Activated CD8-positive, alpha-beta memory T cell treated with anti-CD3 and anti-CD28 coated beads, Interleukin-2, amount 50 U/mL, for 48 hours (primary cell): Measurements from ENCODE around the gene ITGA6.

Source experiments
- DNase-seq: peaks from one replicate; pipeline ENCODE4 v3.0.0-alpha.2; 2020

ITGA6 gene

DNA sequence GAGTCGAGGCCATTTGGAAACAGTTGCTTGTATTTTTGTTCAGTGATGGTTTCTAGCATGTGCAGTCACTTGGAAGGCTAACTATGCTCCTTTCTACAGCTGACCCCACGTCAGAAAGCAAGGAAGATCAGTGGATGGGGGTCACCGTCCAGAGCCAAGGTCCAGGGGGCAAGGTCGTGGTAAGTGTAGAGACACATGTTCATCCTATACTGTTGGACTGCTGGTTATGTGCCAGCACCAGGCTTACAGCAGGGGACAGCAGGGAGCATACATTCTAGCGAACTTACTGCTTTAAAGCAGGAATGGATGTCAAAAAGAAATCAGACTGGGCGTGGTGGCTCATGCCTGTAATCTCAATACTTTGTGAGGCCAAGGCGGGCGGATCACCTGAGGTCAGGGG, 40.0 kb downstream of the ITGA6 start:
- no peak for DNase-seq

DNA sequence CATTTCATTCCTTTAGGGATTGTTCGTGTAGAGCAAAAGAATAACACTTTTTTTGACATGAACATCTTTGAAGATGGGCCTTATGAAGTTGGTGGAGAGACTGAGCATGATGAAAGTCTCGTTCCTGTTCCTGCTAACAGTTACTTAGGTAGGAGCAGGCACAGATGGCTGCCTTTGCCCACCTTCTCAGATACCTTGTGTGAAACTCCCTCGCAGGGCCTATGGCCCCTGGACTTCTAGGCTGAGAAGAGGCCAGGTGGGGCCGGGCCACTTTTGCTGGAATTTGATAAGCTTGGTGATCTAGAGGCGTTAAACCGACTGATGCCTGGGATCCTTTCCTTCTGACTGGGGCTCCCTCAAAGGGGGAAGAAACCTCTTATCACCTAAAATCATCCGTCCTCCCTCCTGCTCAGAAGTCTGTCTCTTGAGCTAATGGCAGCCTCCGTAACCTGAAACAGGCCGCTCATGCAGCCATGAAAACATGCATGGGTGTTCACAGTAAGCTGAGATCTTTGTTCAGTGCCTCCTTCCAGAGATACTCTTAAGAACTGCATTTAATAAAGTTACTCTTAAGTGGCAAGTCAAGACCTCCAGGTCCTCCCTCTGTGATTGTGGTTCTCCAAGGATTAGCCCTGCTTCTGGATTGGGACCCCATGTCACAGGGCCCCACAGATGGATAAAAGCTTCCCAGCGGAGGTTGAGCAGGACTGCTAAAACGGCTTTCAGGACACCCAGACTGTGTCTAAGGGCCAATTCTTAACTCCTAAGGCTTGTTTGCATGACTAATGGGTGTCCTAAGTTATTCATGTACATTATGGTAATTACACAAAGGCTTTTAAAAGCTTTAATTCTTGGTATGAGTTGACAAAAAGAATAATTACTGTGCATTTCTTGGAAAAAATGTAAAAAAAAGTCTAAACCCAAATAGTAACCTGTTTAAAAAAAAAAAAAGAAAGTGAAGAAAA, 43.9 kb downstream of the ITGA6 start:
- DNase-seq = no peak

DNA sequence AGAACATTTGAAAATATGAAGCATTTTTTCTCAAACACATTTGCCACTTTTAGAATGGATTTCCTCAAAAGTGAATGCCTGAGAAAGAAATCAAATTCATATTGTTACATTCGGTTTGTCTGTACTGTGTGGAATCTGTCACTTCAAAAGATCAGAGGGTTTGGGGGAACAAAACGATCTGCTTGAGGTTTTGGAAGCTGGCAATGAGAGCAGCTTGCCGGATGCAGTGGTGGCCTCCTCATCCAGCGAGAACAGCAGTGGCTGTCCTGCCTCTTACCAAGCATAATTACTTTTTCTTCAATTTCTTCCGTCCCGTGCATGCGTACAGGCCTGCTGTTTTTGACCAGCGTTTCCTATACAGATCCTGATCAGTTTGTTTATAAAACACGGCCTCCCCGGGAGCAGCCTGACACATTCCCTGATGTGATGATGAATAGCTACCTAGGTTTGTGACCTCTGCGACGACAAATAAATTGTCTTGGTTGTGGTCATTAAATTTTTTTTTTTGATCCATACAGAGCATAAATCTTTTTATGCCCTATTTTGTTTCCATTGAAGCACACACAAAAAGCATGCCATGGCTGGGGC, 45.2 kb downstream of the ITGA6 start:
- DNase-seq = no peak

DNA sequence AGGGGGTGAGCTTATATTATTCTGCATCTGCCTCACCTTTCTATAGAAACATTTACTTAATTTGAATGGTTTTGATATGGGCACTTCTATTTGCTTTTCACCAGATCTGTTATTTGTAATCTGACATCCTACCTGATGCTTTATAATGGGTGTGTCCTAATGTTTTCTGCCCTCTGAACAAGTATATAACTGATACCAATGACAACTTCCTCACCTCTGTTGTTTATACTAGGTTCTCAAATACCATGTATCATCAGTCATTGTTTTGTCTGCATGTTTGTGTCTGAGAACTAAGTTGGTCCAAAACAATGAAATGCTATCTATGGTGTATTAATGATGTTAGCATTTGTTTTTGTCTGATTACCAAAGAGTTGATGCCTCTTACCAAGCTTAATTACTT, 45.8 kb downstream of the ITGA6 start:
- no peak for DNase-seq

DNA sequence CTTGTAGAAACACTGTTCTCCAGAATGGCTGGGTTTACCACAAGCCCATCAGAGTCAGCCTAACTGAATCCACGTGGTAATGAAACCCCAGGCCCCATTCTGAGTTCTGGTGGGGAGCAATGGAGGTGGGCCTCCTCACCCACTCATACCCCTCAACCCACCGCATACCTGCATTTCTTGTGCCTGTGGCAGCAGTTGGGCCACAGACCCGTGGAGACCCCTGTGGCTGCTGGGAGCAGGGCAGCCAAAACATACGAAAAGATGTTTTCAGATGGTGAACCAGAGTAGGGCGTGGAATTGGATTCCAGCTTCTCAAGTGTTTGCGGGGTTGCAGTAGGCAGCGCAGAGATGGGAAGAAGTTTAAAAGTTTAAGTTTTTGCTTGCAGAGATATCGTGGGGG, 51.0 kb downstream of the ITGA6 start:
- DNase-seq = no peak

DNA sequence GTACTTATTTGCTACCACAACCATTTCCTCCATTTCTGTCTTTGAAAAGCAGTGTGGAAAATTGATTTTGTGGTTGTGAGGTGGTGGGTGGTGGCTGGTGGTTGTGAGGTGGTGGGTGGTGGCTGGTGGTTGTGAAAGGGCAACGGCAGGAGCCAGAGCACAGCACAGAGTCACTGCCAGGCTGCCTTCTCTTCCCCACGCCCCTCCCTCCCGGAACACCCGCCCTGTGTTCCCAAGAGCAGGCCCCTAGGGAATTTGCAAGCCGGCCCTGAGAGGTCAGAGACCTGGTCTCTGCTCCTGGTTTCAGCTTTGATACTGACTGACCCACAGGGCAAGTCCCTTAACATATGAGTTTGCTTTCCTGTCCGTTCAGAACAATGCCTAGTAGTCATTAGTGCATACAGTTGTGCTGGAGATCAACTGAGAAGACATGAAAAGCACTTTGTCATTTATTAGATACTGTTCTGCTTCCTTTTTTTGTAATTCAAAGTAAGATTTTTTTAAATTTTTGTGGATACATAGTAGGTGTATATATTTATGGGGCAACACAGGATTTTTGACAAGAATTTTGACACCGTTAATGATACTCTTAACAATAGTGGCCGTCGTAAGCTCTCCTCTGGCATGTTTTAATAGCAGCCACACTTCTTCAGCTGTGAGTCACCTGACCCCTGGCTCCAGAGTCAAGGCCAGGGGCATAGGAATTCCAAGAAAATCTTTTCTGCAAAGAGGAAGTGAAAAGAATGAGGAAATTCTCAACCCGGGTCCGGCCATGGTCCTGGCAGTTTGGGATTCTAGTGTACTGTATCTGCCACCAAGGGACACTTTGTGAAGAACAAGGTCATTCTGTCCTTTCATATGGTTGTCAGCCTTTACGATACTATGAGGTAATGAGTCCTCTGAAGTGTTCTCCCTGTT, 53.2 kb downstream of the ITGA6 start:
- DNase-seq = no peak

DNA sequence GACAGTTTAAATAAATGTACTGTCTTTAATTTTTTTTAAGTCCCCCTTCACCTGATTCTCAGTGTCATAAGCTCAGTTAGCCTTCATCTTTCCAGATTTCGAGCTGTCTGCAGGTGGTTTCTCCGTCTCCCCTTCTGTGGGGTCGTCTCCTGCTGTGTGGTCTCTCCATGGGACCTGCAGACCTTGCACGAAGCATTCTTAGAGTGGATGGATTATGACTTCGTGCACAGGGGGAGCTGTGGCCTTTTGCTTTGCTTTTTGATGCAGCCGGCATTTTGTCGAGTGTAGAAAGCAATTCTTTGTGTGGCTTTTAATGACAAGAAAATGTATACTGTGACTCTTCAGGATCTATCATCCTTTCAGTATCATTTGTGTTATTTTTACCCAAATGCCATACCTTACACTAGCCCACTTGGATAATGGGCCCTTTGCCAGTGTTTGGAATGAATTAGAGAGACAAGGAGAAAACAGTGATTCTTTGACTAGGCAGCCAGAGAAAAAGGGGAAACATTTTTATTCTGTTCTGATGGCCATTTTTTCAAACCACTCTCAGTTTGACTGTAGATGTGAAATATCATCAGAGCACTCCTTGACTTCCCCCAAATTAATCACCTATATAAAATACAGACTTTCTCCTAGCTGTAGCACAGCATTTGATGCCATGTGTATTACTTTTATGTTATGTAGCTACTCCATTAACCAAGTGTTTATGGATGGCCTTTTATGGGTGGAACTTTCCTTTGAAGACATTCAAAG, 54.3 kb downstream of the ITGA6 start:
- no peak for DNase-seq

DNA sequence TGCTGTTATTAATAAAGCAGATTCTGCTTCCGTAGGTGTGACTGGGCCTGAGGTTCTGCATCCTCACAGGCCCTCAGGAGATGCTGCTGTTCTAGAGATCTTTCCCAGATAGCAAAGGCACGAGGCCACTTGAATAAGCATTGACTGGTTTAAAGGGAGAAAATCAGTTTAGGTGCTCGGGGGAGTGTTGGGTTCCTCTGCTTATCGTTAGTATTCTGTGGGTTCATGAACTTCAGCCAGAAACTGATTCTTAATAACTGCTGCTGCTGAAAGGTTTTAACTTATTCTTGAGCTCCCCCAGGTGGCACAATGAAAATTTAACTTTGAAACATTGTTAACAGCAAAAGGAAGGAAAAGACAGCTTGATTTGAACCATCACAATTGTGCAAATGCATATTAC, 56.9 kb downstream of the ITGA6 start:
- no peak for DNase-seq

DNA sequence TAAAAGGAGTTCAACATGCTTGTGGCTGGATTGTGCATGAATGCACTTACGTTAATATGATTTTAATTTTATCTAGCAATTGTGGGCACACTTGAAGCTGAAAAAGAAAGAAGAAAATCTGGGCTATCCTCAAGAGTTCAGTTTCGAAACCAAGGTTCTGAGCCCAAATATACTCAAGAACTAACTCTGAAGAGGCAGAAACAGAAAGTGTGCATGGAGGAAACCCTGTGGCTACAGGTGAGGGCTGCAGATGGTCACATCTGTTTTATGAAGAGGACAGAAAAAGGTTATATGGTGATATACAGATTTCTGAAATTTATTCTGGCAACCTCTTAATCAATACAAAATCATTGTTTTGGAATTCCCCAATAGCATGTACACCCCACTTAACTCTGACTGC, 57.3 kb downstream of the ITGA6 start:
- DNase-seq = no peak

DNA sequence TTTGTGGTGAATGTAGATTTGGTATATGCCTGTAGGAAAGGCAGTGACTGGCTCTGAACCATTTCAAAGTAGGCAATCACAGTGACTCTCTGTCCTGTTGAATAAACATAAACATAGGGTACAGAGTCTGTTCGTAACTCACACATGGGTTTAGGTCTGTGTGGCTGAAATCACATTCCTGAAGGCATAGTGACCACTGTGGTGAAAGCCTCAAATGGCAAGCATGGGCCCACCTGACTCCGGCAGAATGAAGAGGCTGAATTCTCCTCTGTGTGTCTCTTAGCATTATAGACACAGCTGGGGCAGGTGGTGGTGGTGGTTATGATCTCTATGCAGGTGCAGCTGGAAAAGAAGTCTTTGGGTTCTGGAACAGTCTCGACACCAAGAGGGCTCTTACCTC, 61.2 kb downstream of the ITGA6 start:
- no peak for DNase-seq

DNA sequence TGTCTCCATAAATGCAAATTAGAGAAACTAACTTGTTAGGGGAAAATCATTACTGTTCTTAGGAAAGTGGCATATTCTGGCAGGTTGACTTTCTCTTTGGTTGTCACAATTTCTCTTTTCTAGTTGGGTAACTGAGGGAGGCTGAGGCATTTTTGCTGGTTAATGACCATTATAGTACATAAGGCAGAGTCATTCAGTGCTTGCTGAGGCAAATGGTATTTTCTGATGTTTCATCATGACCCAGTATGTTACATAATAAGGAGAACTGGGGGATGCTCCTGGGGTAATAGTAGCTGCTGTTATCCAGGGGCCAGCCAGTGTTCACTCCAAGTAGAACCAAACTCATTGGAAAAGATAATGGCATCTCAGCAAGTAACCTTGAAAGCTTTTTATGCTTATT, 62.3 kb downstream of the ITGA6 start:
- no peak for DNase-seq

DNA sequence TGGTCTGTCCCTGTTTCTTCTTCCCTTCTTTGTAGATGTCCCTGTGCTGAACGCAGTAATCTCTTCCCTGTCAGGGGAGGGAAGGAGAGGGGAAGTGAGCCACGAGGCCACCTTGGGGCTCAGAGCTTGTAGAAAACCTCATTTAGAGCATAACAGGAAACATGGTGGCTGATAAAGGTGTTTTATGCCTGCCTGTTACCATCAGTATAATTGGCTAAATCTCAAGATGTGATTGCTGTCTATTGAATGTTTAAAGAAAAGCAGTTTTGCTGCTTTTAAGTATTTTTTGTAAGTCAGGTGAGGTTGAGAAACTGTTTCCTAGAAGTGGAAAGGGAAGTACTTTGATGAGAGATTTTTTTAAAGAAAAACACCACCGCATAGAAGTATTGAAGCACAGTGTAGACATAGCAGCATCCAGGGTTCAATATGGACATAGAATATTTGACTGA, 68.8 kb downstream of the ITGA6 start:
- no peak for DNase-seq

DNA sequence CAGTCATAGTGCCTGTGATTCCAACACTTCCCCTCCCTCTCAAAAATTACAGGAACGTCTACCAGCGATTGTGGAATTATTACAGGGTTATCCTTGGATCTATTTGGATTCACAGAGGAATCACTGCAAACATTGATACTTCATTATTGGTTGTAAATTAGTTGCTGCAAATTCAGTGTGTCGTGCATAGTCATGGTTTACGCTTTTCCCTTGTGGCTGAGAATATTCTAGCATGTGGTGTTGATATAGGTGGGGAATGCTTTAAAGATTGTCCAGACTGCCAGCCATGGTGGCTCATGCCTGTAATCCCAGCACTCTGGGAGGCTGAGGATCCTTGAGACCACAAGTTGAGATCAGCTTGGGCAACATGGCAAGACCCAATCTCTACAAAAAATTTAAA, 79.8 kb downstream of the ITGA6 start:
- no peak for DNase-seq

DNA sequence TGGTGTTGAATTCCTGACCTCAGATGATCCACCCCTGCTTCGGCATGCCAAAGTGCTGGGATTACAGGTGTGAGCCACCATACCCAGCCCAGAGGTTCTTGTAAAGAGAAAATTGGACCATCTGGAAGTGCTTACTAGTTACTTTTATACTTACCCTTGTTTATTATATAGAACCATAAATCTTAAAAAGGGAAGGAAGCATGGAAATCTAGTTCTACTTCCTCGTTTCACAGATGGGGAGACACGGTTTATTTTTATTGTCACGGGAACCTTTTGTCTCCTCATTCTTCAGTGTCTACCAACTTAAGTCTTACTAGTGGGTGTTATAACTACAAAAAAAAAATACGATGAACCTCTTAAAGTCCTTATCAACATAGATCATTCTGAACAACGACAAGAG, 82.7 kb downstream of the ITGA6 start:
- DNase-seq = no peak

DNA sequence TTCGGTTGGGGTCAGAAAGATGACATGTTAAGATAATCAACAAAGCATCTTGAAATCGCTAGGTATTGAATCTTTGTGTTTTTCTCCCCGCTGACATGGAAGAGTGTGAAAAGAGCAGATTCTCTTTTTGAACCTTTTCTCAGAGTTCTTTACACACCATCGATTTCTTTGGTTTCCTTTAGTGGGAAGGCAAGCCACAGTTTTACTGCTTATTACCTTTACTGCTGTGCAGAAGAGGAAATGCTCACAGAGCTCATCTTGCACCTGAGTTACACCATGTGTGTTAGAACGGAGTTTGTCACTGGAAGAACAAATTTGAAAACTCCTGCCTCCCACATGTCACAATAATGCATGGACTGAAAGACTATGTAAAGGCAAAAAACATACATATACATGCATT, 83.2 kb downstream of the ITGA6 start:
- no peak for DNase-seq

DNA sequence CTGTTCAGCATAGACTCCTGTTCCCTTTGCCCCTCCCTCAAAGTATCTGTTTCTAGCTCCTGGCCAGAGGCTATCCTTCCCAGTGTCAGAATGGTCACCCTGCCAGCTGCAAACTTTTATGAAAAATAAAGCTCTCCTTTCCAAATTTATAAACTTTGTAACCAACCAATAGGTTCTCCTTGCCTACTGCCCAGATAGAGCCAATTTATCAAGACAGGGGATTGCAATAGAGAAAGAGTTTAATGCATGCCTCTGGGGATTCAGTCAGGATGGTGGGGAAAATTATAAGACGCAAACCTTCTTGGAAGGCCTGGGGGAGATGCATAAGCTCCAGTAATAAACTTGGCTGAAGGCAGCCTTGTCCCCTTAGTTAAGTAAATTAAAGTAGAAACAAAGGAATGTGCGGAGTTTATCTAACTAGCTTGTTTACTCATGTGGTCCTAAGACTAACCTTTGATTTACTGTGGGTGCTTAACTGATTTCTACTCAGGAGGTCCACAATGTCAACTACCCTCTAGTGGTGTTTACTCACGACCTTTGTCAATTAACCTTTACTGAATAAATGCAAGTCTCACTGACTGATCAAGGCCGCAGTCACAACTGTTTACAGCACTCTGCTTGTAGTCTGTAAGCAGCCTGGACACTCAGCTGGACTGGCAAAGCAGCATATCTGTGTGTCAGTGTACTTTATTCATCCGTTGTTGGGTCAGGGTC, 85.6 kb downstream of the ITGA6 start:
- no peak for DNase-seq

DNA sequence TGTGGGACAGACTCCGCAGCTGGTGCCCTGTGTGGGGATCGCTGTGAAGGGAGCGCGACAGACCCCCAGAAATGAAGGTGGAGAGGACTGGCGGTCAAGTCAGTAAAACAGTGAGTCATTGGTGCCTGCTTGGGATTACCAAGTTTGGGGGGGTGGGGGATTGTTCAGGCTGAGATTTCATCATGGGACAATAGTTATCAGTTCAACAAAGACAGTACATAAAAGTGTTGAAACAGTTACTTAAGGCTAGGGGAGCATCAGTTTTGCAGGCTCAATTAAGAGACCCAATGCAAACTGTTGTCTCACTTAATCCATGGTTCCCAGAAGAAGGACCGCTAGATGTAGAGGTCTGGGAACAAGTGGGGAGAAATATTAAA, 86.1 kb downstream of the ITGA6 start:
- DNase-seq = no peak

DNA sequence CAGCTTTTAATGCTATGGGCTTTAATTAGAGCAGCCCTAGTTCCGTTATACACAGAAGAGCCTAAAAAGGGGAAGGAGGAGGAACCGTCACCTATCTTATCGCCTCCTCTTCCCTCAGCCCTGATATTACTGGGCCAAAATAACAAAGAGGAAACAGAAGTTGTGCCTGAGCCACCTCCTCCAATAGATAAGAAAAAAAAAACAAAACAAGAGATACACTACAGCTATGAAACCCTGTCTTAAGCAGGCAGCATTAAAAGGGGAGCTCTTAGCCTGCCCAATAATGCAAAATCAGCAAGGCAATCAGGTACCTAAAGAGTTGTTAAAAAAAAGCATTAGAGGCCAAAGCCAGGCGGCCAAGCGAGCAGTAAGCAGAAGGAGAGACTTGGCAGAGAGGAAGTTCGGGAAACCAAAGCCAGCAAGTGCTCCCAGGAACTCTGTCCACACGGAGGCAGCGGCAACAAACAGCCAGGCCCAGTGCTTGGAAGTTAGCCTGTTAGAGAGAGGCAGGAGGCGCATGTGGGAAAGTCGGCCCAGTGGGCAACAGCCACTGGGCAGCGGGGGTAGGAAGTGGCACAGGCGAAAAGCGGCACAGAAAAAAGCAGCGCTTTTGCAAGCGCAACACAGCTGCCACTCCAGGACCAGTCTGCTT, 86.7 kb downstream of the ITGA6 start:
- DNase-seq = no peak

DNA sequence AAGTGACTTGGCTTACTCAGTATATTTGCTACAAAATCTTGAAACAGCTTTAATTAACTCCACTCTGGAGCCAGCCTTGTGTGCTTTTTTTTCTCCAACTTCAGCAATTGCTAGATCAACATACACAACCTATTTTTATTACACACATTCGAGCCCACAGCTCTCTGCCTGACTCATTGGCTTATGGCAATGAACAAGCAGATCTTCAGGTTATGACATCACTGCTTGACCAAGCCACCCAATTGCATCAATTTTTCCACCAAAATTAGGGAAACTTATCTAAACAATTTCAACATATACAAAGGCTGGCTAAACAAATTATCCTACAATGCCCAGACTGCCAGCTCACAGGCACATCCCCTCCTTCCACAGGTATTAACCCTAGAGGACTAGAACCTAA, 88.9 kb downstream of the ITGA6 start:
- DNase-seq = no peak

DNA sequence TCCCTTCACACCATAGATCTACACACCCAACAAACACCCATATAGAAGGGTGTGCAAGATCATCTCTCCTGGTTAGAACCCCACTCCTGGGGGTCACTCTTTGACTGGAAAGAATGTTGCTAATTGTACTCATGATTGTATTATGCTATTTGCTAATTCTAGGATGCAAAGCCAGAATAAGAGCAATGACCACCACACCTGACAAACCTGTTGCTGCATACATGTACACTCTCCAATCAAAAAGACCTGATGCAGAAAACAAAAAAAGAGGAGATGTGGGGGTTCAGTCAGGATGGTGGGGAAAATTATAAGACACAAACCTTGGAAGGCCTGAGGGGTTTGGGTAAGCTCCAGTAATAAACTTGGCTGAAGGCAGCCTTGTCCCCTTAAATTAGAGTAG, 91.6 kb downstream of the ITGA6 start:
- DNase-seq = no peak

DNA sequence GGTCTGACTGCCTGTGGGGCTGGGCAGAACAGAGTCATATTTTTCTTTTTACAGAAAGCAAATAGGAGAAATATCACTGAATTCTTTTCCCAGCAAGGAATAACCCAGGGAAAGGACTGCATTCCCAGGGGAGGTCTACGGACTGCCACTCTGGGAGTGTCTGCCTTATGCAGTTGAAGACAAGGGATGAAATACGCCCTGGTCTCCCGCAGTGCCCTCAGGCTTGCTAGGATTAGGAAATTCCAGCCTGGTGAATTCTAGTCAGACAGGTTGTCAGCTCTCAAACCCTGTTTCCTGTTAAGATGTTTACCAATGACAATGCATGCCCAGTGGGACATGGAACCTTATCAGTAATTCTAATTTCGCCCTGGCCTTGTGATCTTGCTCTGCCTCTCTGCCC, 98.2 kb downstream of the ITGA6 start:
- no peak for DNase-seq

DNA sequence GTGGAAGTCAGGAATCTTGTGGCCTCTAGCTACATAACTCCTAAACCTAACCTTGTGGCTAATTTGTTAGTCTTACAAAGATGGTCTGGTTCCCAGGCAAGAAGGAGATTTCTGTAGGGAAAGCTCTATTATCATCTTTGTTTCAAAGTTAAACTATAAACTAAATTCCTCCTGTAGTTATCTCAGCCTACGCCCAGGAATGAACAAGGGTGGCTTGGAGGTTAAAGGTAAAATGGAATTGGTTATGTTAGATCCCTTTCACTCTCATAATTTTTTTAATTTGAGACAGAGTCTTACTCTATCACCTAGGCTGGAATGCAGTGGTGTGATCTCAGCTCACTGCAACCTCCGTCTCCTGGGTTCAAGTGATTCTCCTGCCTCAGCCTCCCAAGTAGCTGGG, 103.9 kb downstream of the ITGA6 start:
- no peak for DNase-seq
